Chondrocyte (in vitro differentiated cells): ENCODE measurements around the gene DTWD1. TPM values are rescaled to one million over a fixed set of nuclear protein-coding genes. Genes with fewer than 3 reads are reported as not detected.

Experiments
- DNase-seq: peaks from one replicate; pipeline ENCODE4 v3.0.0; 2021; ENCODE audit warnings: mixed read lengths, low spot score
- H3K27ac Mint-ChIP-seq: one replicate; pipeline ENCODE4 v1.8.0; 2021; ENCODE audit warnings: mild to moderate bottlenecking, moderate library complexity, mixed read lengths; ENCODE audit not compliant: unreplicated experiment
- H3K27me3 Mint-ChIP-seq: 2 replicates; pipeline ENCODE4 v1.8.0; 2021; ENCODE audit warnings: low read depth, mixed read lengths
- H3K36me3 Mint-ChIP-seq: 2 replicates; pipeline ENCODE4 v1.8.0; 2021; ENCODE audit warnings: low read depth, mixed read lengths
- H3K4me1 Mint-ChIP-seq: 2 replicates; pipeline ENCODE4 v1.8.0; 2021; ENCODE audit warnings: low read depth, mild to moderate bottlenecking, mixed read lengths
- H3K4me3 Mint-ChIP-seq: one replicate; pipeline ENCODE4 v1.8.0; 2021; ENCODE audit warnings: mild to moderate bottlenecking, moderate library complexity, mixed read lengths; ENCODE audit not compliant: unreplicated experiment
- H3K9me3 Mint-ChIP-seq: 2 replicates; pipeline ENCODE4 v1.8.0; 2021; ENCODE audit warnings: low read depth, mixed read lengths
- total RNA-seq: library from RNA; stranded (reverse); gene quantifications from 3 replicates; pipeline ENCODE4 v1.2.1, GENCODE V29; 2021
- TF ChIP-seq, protein P1 (sequence below): fragments of 200-600 bp; sonication (generic); IDR thresholded peaks from 2 replicates; pipeline ENCODE4 v1.5.0; 2021; ENCODE audit warnings: antibody characterized with exemption, mild to moderate bottlenecking, moderate library complexity

Gene DTWD1
- total RNA-seq, 1 donor from 2014 or later, result 16.3 TPM

DNA sequence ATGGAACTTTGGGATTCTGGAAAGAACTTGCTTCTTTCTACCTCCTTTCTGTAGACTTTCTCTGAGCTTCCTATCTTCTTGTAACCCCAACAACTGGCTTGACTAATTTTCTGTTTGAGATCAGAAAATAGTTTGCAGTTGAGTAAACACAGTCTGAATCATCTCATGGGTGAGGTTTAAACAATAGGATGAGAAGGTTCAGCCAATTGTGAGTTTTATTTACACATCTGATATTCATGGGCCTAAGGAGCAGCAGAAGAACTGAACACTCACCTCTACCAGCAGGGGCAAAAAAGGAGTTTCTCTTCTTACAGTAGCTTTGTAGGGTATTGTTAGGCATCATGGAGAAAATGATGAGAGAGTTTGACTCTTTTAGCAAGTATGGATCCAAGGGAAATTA, 54.2 kb downstream of the DTWD1 start:
- Mint-ChIP-seq H3K4me3 (no peak overlapping the region), H3K9me3 (peaks cover 2% of the 10 kb centered on the region), H3K36me3 (no peaks in the 10 kb centered on the region), H3K4me1 (peaks cover 3% of the 10 kb centered on the region), H3K27me3 (peaks cover 5% of the 10 kb centered on the region), H3K27ac (no peak overlapping the region)
- TF ChIP-seq, protein P1, sequence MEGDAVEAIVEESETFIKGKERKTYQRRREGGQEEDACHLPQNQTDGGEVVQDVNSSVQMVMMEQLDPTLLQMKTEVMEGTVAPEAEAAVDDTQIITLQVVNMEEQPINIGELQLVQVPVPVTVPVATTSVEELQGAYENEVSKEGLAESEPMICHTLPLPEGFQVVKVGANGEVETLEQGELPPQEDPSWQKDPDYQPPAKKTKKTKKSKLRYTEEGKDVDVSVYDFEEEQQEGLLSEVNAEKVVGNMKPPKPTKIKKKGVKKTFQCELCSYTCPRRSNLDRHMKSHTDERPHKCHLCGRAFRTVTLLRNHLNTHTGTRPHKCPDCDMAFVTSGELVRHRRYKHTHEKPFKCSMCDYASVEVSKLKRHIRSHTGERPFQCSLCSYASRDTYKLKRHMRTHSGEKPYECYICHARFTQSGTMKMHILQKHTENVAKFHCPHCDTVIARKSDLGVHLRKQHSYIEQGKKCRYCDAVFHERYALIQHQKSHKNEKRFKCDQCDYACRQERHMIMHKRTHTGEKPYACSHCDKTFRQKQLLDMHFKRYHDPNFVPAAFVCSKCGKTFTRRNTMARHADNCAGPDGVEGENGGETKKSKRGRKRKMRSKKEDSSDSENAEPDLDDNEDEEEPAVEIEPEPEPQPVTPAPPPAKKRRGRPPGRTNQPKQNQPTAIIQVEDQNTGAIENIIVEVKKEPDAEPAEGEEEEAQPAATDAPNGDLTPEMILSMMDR, result no peak
- DNase-seq, result no peak

DNA sequence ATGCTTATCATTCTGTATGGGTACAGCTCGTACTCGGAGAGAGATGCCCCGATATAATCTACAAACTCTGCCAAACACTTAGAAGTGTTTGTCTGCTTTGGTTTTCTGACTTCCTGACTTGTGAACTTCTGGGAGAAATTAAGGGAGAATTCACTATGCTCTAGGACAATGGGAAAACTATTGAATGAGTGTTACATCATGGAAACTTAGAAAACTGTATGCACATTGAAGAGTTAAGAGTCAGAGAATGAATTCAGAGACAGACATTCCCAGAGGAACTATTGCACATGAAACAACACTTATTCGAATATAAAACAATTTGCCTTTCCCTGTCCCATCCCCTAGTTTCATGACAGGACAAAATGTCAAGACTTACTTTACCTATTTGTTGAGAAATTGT, 57.8 kb downstream of the DTWD1 start:
- DNase-seq, result no peak
- H3K27me3 Mint-ChIP-seq, result peaks cover 9% of the 10 kb centered on the region
- H3K4me1 Mint-ChIP-seq, result peaks cover 3% of the 10 kb centered on the region
- H3K4me3 Mint-ChIP-seq, result no peak overlapping the region
- TF ChIP-seq, protein P1, result no peak
- H3K9me3 Mint-ChIP-seq, result peaks cover 2% of the 10 kb centered on the region
- H3K27ac Mint-ChIP-seq, result no peak overlapping the region
- no peaks in the 10 kb centered on the region for H3K36me3 Mint-ChIP-seq

DNA sequence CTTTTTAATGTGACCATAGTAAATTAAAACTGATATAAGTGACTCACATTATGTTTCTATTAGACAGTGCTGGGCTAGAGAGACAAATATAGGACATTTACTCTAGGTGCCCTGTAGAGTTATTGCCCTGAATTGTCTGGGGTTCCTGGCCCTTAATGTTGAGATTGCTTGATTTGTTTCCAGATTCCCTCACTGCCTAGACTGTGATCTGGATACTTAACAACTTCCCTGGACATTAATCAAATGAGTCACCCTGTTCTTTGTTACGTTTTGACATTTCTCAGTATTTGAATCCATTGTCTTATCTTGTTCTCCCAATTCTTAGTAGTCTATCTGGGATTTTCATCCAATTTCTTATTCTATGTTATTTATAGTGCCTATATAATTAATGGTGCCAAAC, 65.8 kb downstream of the DTWD1 start:
- Mint-ChIP-seq H3K27ac (no peak overlapping the region), H3K36me3 (no peaks in the 10 kb centered on the region), H3K27me3 (peaks cover 5% of the 10 kb centered on the region), H3K4me3 (no peak overlapping the region), H3K9me3 (no peaks in the 10 kb centered on the region), H3K4me1 (no peaks in the 10 kb centered on the region)
- DNase-seq, result no peak
- TF ChIP-seq, protein P1, result no peak

DNA sequence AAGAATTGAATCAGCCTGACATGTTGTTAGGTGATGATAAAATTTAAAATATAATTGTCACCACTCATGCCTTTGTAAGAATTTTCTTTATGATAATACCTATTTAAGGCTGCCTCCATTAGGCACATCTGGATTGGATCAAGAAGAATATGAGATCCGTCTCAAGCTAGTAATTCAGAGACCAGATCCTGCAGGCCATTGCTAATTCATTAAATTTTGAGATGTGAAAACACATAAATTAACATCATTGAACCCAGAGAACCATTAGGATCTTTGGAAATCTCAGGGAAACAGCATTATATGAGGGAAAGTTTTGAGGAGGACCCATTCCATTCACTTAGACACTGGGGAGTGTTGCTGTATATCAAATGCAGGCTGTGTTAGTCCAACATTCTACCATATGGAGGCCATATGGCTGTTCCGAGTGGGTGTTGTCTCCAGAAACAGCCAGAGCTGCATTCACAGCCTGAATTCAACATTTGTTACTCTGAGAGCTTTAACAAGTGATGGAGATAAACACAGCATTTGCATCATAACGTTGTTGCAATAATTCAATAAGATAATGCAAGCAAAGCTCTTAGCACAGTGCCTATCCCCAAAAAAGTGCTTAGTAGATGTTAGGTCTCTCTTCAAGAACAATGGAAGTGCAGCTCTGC, 67.4 kb downstream of the DTWD1 start:
- TF ChIP-seq, protein P1, result no peak
- Mint-ChIP-seq H3K27ac (no peak overlapping the region), H3K27me3 (peaks cover 3% of the 10 kb centered on the region), H3K4me3 (no peak overlapping the region), H3K36me3 (no peaks in the 10 kb centered on the region), H3K4me1 (peaks cover 4% of the 10 kb centered on the region), H3K9me3 (no peaks in the 10 kb centered on the region)
- no peak for DNase-seq

DNA sequence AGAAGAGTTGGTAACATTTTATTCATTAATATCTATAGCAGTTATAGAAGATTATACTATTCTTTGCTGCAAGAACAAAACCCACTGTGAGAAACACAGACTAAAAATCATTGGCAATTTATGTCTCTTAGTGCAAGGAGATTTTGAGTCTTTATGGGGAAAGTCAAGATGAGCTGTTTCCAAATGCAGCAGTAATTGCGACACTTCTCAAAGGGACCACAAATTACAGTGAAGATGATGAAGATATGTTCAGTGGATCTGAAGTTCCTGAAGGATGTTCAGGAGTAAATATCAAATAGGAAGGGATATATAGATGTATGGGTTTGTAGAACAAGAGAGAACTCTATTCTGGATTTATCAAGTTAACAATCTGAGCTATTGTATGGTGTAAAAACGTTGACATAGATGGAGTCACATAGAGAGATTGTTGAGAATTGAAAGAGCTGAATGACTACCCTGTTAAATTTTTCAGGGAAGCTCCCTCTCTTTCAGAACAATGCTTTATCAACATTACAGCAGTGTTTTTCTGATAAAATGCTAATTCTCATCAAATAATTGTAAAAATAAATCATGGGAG, 71.8 kb downstream of the DTWD1 start:
- Mint-ChIP-seq H3K4me3 (no peak overlapping the region), H3K27me3 (no peaks in the 10 kb centered on the region), H3K9me3 (no peaks in the 10 kb centered on the region), H3K4me1 (peaks cover 12% of the 10 kb centered on the region), H3K36me3 (no peaks in the 10 kb centered on the region), H3K27ac (no peak overlapping the region)
- DNase-seq, result no peak
- TF ChIP-seq, protein P1, result no peak
